ENCODE measurements around the gene ANKRD12. TPM values are rescaled to one million over a fixed set of nuclear protein-coding genes. Genes with fewer than 3 reads are reported as not detected.

Gene ANKRD12
- total RNA-seq, 2 experiments from 2014 or later = 160 to 164 TPM

DNA sequence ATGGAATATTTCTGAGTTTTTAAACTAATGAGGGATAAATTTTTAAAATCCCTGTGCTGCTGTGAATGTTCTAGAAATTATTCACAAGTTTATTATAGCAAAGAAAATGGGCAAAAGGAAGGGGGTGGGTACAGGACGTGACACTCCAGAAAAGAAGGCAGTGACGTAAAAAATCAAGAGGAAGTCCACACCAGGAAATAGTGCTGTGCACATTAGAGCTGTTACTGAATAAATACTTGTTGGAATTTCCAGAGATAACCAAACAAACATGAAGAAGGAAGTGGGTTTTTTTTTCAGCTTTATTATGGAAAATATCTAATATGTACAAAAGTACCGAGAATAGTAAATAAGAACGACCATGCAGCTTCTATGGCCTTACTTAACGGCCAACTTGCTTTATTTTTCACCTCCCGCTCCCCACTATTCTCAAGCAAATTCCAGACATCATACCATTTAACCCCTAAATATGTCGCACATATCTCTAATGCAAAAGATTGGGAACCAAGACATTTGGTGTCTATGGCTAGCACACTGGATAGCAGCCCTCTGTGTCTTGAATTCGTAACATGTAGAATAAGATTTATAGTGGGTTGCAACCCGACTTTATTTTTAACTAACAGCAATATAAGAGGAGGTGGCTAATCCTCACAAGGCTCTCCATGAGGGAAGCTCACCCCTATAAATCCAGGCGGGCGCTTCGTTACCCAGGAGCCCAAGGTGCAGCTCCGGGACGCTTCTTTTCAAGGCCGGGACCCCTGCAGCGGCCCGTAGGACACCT, 34.7 kb upstream of the ANKRD12 start:
- H3K27ac ChIP-seq (ENCODE audit: low read depth in 1 of 2, low read length in 2 of 2) = peak overlapping the region; percentile 82 to 91
- Mint-ChIP-seq H3K9me3 (no peaks in the 10 kb centered on the region), H3K27ac (peak overlapping the region; percentile 90), H3K4me3 (peak overlapping the region; percentile 95), H3K36me3 (ENCODE audit: low read depth) (peaks cover 36% of the 10 kb centered on the region), H3K27me3 (no peaks in the 10 kb centered on the region), H3K4me1 (ENCODE audit: low read depth) (peaks cover 63% of the 10 kb centered on the region)
- peaks cover 18% of the 10 kb centered on the region for H3K4me1 ChIP-seq (ENCODE audit: insufficient read depth, low read length)
- ChIA-PET POLR2A (interaction anchor here (0.9 to 35.5 kb wide), 13 partner anchors 9 to 232 kb away, joined by 3 to 914 read pairs (median 5); partner anchors contain the start of genes ANKRD12 and TWSG1), CTCF (interaction anchor here (1.3 to 5.7 kb wide), 4 partner anchors 10 to 36 kb away, joined by 4 to 66 read pairs (median 6); partner anchors contain the start of gene ANKRD12)
- intact Hi-C loops (cut with DNase I, micrococcal nuclease) = loop anchor here (1.0 to 10.0 kb wide), 10 partner anchors 11 to 813 kb away; partner anchors contain the start of genes TWSG1 (in 2 of the 2), VAPA (in 2 of the 2), ANKRD12 (in 1 of the 2) and RALBP1 (in 1 of the 2)
- peak in 4 of 14 experiments; percentile 19 to 91 (median 84) for DNase-seq
- peak; percentile 45 for ATAC-seq (ENCODE audit: poor library complexity)
- peaks cover 0 to 4% of the 10 kb centered on the region in 2 experiments for H3K9me3 ChIP-seq (ENCODE audit: control insufficient read depth in 1 of 2, insufficient read depth in 1 of 2, low read length in 2 of 2)
- H3K36me3 ChIP-seq (ENCODE audit: insufficient read depth, low read length) = no peaks in the 10 kb centered on the region
- H3K4me3 ChIP-seq (ENCODE audit: low read length) = peak overlapping the region; percentile 74
- H3K27me3 ChIP-seq (ENCODE audit: control insufficient read depth in 1 of 2, insufficient read depth in 2 of 2, low read length in 2 of 2) = no peaks in the 10 kb centered on the region
- TF ChIP-seq CTCF (IDR thresholded peaks at IDR 0.05) = no peak

GRCh38 chr18:9102508-9103375, 33.8 kb upstream of the ANKRD12 start, which contains the start of gene NDUFV2:
NDUFV2 (plus strand) TSS chr18:9102699; CDS start chr18:9102744, 45 bp downstream.
- Mint-ChIP-seq H3K27me3 (no peaks in the 10 kb centered on the region), H3K27ac (peak within 1 kb of the TSS; percentile 90), H3K4me1 (ENCODE audit: low read depth) (peaks cover 65% of the 10 kb centered on the region), H3K4me3 (peak within 1 kb of the TSS; percentile 95), H3K36me3 (ENCODE audit: low read depth) (peaks cover 44% of the 10 kb centered on the region), H3K9me3 (no peaks in the 10 kb centered on the region)
- Histone ChIP-seq H3K36me3 (ENCODE audit: insufficient read depth, low read length) (no peaks in the 10 kb centered on the region), H3K27me3 (ENCODE audit: control insufficient read depth in 1 of 2, insufficient read depth in 2 of 2, low read length in 2 of 2) (no peaks in the 10 kb centered on the region), H3K4me1 (ENCODE audit: insufficient read depth, low read length) (peaks cover 22% of the 10 kb centered on the region), H3K4me3 (ENCODE audit: low read length) (peak within 1 kb of the TSS; percentile 74), H3K9me3 (ENCODE audit: control insufficient read depth in 1 of 2, insufficient read depth in 1 of 2, low read length in 2 of 2) (peaks cover 0 to 4% of the 10 kb centered on the region in 2 experiments), H3K27ac (ENCODE audit: low read depth in 1 of 2, low read length in 2 of 2) (peak within 1 kb of the TSS; percentile 82 to 91)
- POLR2A ChIA-PET = interaction anchor here (0.9 to 35.5 kb wide), 19 partner anchors 8 to 811 kb away, joined by 3 to 914 read pairs (median 6); partner anchors contain the start of genes ANKRD12, TWSG1 and VAPA
- CTCF ChIA-PET = interaction anchor here (0.8 to 5.7 kb wide), 13 partner anchors 13 to 108 kb away, joined by 3 to 66 read pairs (median 4); partner anchors contain the start of gene ANKRD12
- TF ChIP-seq CTCF (IDR thresholded peaks at IDR 0.05) = no peak
- ATAC-seq (ENCODE audit: poor library complexity) (peak; percentile 87), DNase-seq (peak; percentile 93 to 99 (median 98))
- intact Hi-C loops (cut with DNase I, micrococcal nuclease) = loop anchor here (1.0 to 10.0 kb wide), 10 partner anchors 11 to 812 kb away; partner anchors contain the start of genes VAPA (in 2 of the 2), ANKRD12 (in 1 of the 2), RALBP1 (in 1 of the 2) and TWSG1 (in 1 of the 2)

Measured in CD4-positive, alpha-beta T cell (primary cell).